AG04450 (cell line): ENCODE measurements around the gene HYOU1. TPM values are rescaled to one million over a fixed set of nuclear protein-coding genes. Genes with fewer than 3 reads are reported as not detected.

Experiments used
- CTCF ChIA-PET: fragments of 300-600, 350-600 bp; formaldehyde crosslinking; extraction: SDS; loops from one replicate; lab custom pipeline; 2022; ENCODE audit warnings: antibody characterized with exemption, inconsistent platforms; lab: Charles Lee
- POLR2A ChIA-PET: fragments of 350-600 bp; formaldehyde crosslinking; extraction: SDS; loops from one replicate; lab custom pipeline; 2021; ENCODE audit warnings: antibody characterized with exemption, inconsistent platforms; lab: Yijun Ruan, JAX
- DNase-seq: peaks from one replicate; pipeline ENCODE4 v3.0.0-alpha.2; 2011; ENCODE audit warnings: low read depth, low spot score
- H3K27ac ChIP-seq: one replicate; pipeline ENCODE4 v1.5.1; 2012; ENCODE audit warnings: low read depth, low read length, control low read depth
- H3K27me3 ChIP-seq: one replicate; pipeline ENCODE4 v1.6.0; 2012; ENCODE audit warnings: low read length; ENCODE audit not compliant: control insufficient read depth, insufficient read depth
- H3K4me3 ChIP-seq: 2 replicates; pipeline ENCODE4 v1.5.1; 2011; ENCODE audit warnings: mild to moderate bottlenecking, low read depth, low read length, control low read depth
- H3K9me3 ChIP-seq: 2 replicates; pipeline ENCODE4 v1.5.1; 2012; ENCODE audit warnings: low read length; ENCODE audit not compliant: control insufficient read depth, insufficient read depth
- CTCF ChIP-seq: IDR thresholded peaks from 2 replicates; pipeline ENCODE4 v1.5.1; 2011; ENCODE audit warnings: low read depth, low read length, control low read depth, inconsistent platforms
- polyA plus RNA-seq: library from polyadenylated mRNA; depleted of rRNA; stranded (reverse); fragments of >200 nt; gene quantifications from 2 replicates; pipeline ENCODE4 v1.2.3, GENCODE V29; 2011

HYOU1 gene
- polyA plus RNA-seq, 1 experiment, result 123 TPM

GRCh38 chr11:119027561-119028345 is 29.3 kb downstream of the HYOU1 start:
- ChIA-PET CTCF (no interaction called here), POLR2A (no interaction called here)
- no peak for TF ChIP-seq CTCF
- Histone ChIP-seq H3K4me3 (no peak overlapping the region), H3K27ac (no peak overlapping the region), H3K27me3 (no peaks in the 10 kb centered on the region), H3K9me3 (no peaks in the 10 kb centered on the region; the same call in 1 of the 2 replicates)
- DNase-seq, result no peak

- ChIA-PET POLR2A (no interaction called here), CTCF (no interaction called here)
- no peak for TF ChIP-seq CTCF
- no peaks in the 10 kb centered on the region; the same call in 1 of the 2 replicates for H3K9me3 ChIP-seq
- H3K4me3 ChIP-seq, result no peak overlapping the region
- no peak overlapping the region for H3K27ac ChIP-seq
- no peak for DNase-seq
- no peaks in the 10 kb centered on the region for H3K27me3 ChIP-seq
These were observed 30.0 kb downstream of the HYOU1 start for GRCh38 chr11:119026970-119027369.

GRCh38 chr11:119025978-119026766 is 30.8 kb downstream of the HYOU1 start:
- no peak for DNase-seq
- Histone ChIP-seq H3K9me3 (no peaks in the 10 kb centered on the region; the same call in 1 of the 2 replicates), H3K27me3 (no peaks in the 10 kb centered on the region), H3K27ac (no peak overlapping the region), H3K4me3 (no peak overlapping the region)
- TF ChIP-seq CTCF, result no peak
- CTCF ChIA-PET, result no interaction called here
- POLR2A ChIA-PET, result interaction anchor here (0.6 kb wide), 1 partner anchor 76 kb away, joined by 5 read pairs; the partner anchor contains the start of gene DPAGT1

GRCh38 chr11:119025541-119025940 is 31.5 kb downstream of the HYOU1 start:
- no peak overlapping the region for H3K27ac ChIP-seq
- CTCF ChIA-PET, result no interaction called here
- no peak for DNase-seq
- POLR2A ChIA-PET, result no interaction called here
- no peak for TF ChIP-seq CTCF
- no peaks in the 10 kb centered on the region for H3K27me3 ChIP-seq
- no peaks in the 10 kb centered on the region; the same call in 1 of the 2 replicates for H3K9me3 ChIP-seq
- no peak overlapping the region for H3K4me3 ChIP-seq

- POLR2A ChIA-PET, result no interaction called here
These were observed 31.9 kb downstream of the HYOU1 start for GRCh38 chr11:119025099-119025473.

More at GRCh38 chr11:119025099-119025473, 31.9 kb downstream of the HYOU1 start:
- CTCF ChIA-PET, result no interaction called here
- no peak for TF ChIP-seq CTCF
- Histone ChIP-seq H3K27me3 (no peaks in the 10 kb centered on the region), H3K4me3 (no peak overlapping the region), H3K9me3 (no peaks in the 10 kb centered on the region), H3K27ac (no peak overlapping the region)
- no peak for DNase-seq
